MCF 10A (cell line): ENCODE measurements around the gene CTNNA2. TPM values are rescaled to one million over a fixed set of nuclear protein-coding genes. Genes with fewer than 3 reads are reported as not detected.

Experiments used
- BruUV-seq: library from RNA; stranded (reverse); fragments of 400-500 nt; replicated peaks from 2 replicates; lab custom pipeline; 2021; lab: Mats Ljungman, UMichigan
- CTCF ChIA-PET: fragments of 300-600 bp; sonication (Branson Sonifier 250); formaldehyde crosslinking; extraction: SDS; loops from one replicate; lab custom pipeline; 2021; ENCODE audit warnings: antibody characterized with exemption, inconsistent platforms; lab: Yijun Ruan, JAX
- POLR2A ChIA-PET: fragments of 300-600, 350-650 bp; sonication (Branson Sonifier 250); formaldehyde crosslinking; extraction: SDS; loops from one replicate; lab custom pipeline; 2020; ENCODE audit warnings: antibody characterized with exemption, inconsistent platforms; lab: Yijun Ruan, JAX
- DNase-seq: peaks from one replicate; pipeline ENCODE4 v3.0.0-alpha.2; 2018; ENCODE audit not compliant: unreplicated experiment
- H3K27ac Mint-ChIP-seq: one replicate; pipeline ENCODE4 v1.8.0; 2022; ENCODE audit warnings: mild to moderate bottlenecking, low read depth, mixed read lengths; ENCODE audit not compliant: unreplicated experiment
- H3K27me3 Mint-ChIP-seq: one replicate; pipeline ENCODE4 v1.8.0; 2022; ENCODE audit warnings: mixed read lengths; ENCODE audit not compliant: insufficient read depth, unreplicated experiment
- H3K36me3 Mint-ChIP-seq: one replicate; pipeline ENCODE4 v1.8.0; 2022; ENCODE audit warnings: mild to moderate bottlenecking, moderate library complexity, mixed read lengths; ENCODE audit not compliant: insufficient read depth, unreplicated experiment
- H3K4me1 Mint-ChIP-seq: one replicate; pipeline ENCODE4 v1.8.0; 2022; ENCODE audit warnings: mixed read lengths; ENCODE audit not compliant: insufficient read depth, unreplicated experiment
- H3K4me3 Mint-ChIP-seq: one replicate; pipeline ENCODE4 v1.8.0; 2022; ENCODE audit warnings: mild to moderate bottlenecking, moderate library complexity, mixed read lengths; ENCODE audit not compliant: unreplicated experiment
- H3K9me3 Mint-ChIP-seq: one replicate; pipeline ENCODE4 v1.8.0; 2022; ENCODE audit warnings: mixed read lengths; ENCODE audit not compliant: unreplicated experiment
- CTCF ChIP-seq: fragments of 200-600 bp; IDR thresholded peaks from one replicate; pipeline ENCODE4 v1.8.0; 2022; ENCODE audit warnings: antibody characterized with exemption, mild to moderate bottlenecking; ENCODE audit not compliant: unreplicated experiment
- intact Hi-C: fragments of 100-400 bp; cut with micrococcal nuclease; formaldehyde crosslinking; loops from 2 replicates; pipeline ENCODE4 v1.14.1; 2022
- total RNA-seq: library from RNA; stranded (reverse); gene quantifications from 2 replicates; pipeline ENCODE4 v1.2.3, GENCODE V29; 2022

The CTNNA2 gene
- total RNA-seq, 1 experiment from 2014 or later = not detected

- DNase-seq = no peak
- Mint-ChIP-seq H3K36me3 (no peaks in the 10 kb centered on the region), H3K4me1 (peaks cover 19% of the 10 kb centered on the region), H3K4me3 (no peak overlapping the region), H3K27me3 (no peaks in the 10 kb centered on the region), H3K27ac (no peak overlapping the region), H3K9me3 (no peaks in the 10 kb centered on the region)
- BruUV-seq = no TSS peak
- CTCF ChIA-PET = interaction anchor here (1.2 kb wide), 1 partner anchor 107 kb away, joined by 4 read pairs; no protein-coding TSS in a partner anchor
- POLR2A ChIA-PET = interaction anchor here (0.6 kb wide), 1 partner anchor 1216 kb away, joined by 3 read pairs; no protein-coding TSS in a partner anchor
- intact Hi-C loops = no loop called here
- TF ChIP-seq CTCF = no peak
Observed at GRCh38 chr2:79994965-79995364, 482.1 kb downstream of the CTNNA2 start.

DNA sequence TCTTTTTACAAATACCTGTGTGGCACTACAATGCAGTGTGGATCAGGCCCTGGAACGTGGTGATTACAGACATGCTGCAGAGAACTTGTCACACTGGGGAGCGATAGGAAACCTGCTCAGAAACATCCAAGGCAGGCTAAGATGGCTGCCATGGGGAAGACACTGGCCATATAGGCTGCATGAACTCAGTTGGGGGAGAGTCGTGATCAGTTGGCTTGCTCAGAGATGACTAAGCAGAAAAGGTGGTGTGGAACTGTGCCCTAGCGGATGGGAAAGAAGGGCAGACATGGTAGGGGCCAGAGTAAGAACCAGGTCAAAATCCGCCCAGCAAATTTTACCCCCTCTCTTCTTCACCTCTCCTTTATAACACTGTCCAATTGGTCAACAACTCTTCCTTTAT is 483.9 kb downstream of the CTNNA2 start:
- Mint-ChIP-seq H3K9me3 (no peaks in the 10 kb centered on the region), H3K27me3 (no peaks in the 10 kb centered on the region), H3K27ac (no peak overlapping the region), H3K4me1 (peaks cover 25% of the 10 kb centered on the region), H3K36me3 (no peaks in the 10 kb centered on the region), H3K4me3 (no peak overlapping the region)
- no peak for DNase-seq
- ChIA-PET CTCF (no interaction called here), POLR2A (no interaction called here)
- no peak for TF ChIP-seq CTCF
- no TSS peak for BruUV-seq
- intact Hi-C loops = no loop called here

- peaks cover 18% of the 10 kb centered on the region for H3K4me1 Mint-ChIP-seq
- POLR2A ChIA-PET = no interaction called here
- no peak for TF ChIP-seq CTCF
- no TSS peak for BruUV-seq
- H3K27me3 Mint-ChIP-seq = no peaks in the 10 kb centered on the region
- intact Hi-C loops = no loop called here
- H3K9me3 Mint-ChIP-seq = no peaks in the 10 kb centered on the region
- no peak overlapping the region for H3K27ac Mint-ChIP-seq
- CTCF ChIA-PET = interaction anchor here (0.7 kb wide), 1 partner anchor 9 kb away, joined by 3 read pairs; no protein-coding TSS in a partner anchor
- H3K4me3 Mint-ChIP-seq = no peak overlapping the region
- no peak for DNase-seq
- no peaks in the 10 kb centered on the region for H3K36me3 Mint-ChIP-seq
Observed at GRCh38 chr2:80001701-80002101, 488.9 kb downstream of the CTNNA2 start.

GRCh38 chr2:80002112-80002511 is 489.3 kb downstream of the CTNNA2 start:
- CTCF ChIA-PET = no interaction called here
- TF ChIP-seq CTCF = no peak
- POLR2A ChIA-PET = no interaction called here
- DNase-seq = no peak
- BruUV-seq = no TSS peak
- Mint-ChIP-seq H3K9me3 (no peaks in the 10 kb centered on the region), H3K4me3 (no peak overlapping the region), H3K27me3 (no peaks in the 10 kb centered on the region), H3K4me1 (peaks cover 18% of the 10 kb centered on the region), H3K36me3 (no peaks in the 10 kb centered on the region), H3K27ac (no peak overlapping the region)
- intact Hi-C loops = no loop called here
